ENCODE results near the gene PRKCZ.

Gene PRKCZ

GRCh38 chr1:2052756-2053155, 2.5 kb downstream of the PRKCZ start:
- H3K27ac ChIP-seq (replicated peaks) = no peak overlapping the region
- peaks cover 40% of the 10 kb centered on the region for H3K27me3 ChIP-seq (ENCODE audit: insufficient read depth, poor library complexity, severe bottlenecking)
- DNase-seq (ENCODE audit: low read depth in 1 of 2, low spot score in 1 of 2) = no peak
- TF ChIP-seq CTCF (IDR thresholded peaks at IDR 0.05; ENCODE audit: insufficient read depth, low read length) (no peak), SPI1 (IDR thresholded peaks at IDR 0.05; ENCODE audit: borderline replicate concordance, low read depth) (no peak), GABPA (IDR thresholded peaks at IDR 0.05; ENCODE audit: low read depth) (no peak), POLR2AphosphoS5 (IDR thresholded peaks at IDR 0.05; ENCODE audit: low read depth) (no peak)
- TF ChIP-seq, protein P1, sequence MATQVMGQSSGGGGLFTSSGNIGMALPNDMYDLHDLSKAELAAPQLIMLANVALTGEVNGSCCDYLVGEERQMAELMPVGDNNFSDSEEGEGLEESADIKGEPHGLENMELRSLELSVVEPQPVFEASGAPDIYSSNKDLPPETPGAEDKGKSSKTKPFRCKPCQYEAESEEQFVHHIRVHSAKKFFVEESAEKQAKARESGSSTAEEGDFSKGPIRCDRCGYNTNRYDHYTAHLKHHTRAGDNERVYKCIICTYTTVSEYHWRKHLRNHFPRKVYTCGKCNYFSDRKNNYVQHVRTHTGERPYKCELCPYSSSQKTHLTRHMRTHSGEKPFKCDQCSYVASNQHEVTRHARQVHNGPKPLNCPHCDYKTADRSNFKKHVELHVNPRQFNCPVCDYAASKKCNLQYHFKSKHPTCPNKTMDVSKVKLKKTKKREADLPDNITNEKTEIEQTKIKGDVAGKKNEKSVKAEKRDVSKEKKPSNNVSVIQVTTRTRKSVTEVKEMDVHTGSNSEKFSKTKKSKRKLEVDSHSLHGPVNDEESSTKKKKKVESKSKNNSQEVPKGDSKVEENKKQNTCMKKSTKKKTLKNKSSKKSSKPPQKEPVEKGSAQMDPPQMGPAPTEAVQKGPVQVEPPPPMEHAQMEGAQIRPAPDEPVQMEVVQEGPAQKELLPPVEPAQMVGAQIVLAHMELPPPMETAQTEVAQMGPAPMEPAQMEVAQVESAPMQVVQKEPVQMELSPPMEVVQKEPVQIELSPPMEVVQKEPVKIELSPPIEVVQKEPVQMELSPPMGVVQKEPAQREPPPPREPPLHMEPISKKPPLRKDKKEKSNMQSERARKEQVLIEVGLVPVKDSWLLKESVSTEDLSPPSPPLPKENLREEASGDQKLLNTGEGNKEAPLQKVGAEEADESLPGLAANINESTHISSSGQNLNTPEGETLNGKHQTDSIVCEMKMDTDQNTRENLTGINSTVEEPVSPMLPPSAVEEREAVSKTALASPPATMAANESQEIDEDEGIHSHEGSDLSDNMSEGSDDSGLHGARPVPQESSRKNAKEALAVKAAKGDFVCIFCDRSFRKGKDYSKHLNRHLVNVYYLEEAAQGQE (IDR thresholded peaks at IDR 0.05; ENCODE audit: insufficient replicate concordance, low read depth) = no peak
- no peak overlapping the region for H3K4me3 ChIP-seq (replicated peaks; ENCODE audit: insufficient read depth, low read length)

DNA sequence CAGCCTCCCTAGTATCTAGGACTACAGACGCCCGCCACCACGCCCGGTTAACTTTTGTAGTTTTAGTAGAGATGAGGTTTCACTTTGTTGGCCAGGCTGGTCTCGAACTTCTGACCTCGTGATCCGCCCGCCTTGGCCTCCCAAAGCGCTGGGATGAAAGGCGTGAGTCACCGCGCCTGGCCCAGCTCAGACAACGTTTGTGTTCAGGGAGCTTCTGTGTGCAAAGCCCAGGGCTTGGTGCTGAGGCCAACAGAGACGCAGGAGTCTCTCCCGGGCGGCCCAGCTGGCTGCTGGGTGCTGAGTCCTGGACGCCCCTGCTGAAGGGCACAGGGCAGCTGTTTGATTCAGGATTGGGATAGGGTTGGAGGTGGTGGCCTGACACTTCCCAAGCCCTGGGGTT, 3.0 kb downstream of the PRKCZ start:
- Histone ChIP-seq H3K27me3 (ENCODE audit: insufficient read depth, poor library complexity, severe bottlenecking) (peaks cover 36% of the 10 kb centered on the region), H3K4me3 (replicated peaks; ENCODE audit: insufficient read depth, low read length) (no peak overlapping the region), H3K27ac (replicated peaks) (no peak overlapping the region)
- DNase-seq (ENCODE audit: low read depth in 1 of 2, low spot score in 1 of 2) = no peak
- TF ChIP-seq POLR2AphosphoS5 (IDR thresholded peaks at IDR 0.05; ENCODE audit: low read depth) = no peak
- TF ChIP-seq CTCF (IDR thresholded peaks at IDR 0.05; ENCODE audit: insufficient read depth, low read length) = no peak
- TF ChIP-seq, protein P1 (IDR thresholded peaks at IDR 0.05; ENCODE audit: insufficient replicate concordance, low read depth) = no peak
- TF ChIP-seq SPI1 (IDR thresholded peaks at IDR 0.05; ENCODE audit: borderline replicate concordance, low read depth) = no peak
- TF ChIP-seq GABPA (IDR thresholded peaks at IDR 0.05; ENCODE audit: low read depth) = no peak

DNA sequence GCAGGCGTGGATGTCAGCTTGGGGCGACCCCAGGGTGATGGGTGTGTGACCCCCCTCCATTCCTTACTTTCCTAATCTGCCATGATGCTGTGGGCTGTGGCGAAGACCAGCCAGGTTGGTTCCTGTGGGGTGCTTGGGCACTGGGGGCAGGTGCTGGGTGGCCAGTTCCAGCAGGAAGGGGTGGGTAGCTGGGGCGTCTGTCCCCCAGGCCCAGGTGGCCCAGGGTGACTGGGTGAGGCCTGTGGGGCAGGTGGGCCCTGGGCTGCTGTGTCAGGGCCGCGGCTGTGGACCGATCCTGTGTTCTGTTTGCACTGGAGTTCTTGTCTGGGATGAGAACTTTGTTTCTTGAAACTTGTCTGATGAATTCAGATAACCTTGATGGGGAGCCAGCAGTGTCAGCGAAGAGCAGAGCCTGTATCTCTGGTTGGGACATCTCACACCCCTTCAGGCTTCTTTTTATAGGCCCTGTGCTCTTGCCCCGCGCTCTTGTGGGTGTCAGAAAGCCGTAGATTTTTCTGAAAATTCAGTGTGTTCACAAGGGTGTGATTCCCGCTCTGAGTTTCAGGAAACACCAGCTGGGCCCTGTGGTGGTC, 3.7 kb downstream of the PRKCZ start:
- TF ChIP-seq SPI1 (IDR thresholded peaks at IDR 0.05; ENCODE audit: borderline replicate concordance, low read depth) (no peak), GABPA (IDR thresholded peaks at IDR 0.05; ENCODE audit: low read depth) (no peak), CTCF (IDR thresholded peaks at IDR 0.05; ENCODE audit: insufficient read depth, low read length) (no peak)
- no peak for DNase-seq (ENCODE audit: low read depth in 1 of 2, low spot score in 1 of 2)
- H3K27me3 ChIP-seq (ENCODE audit: insufficient read depth, poor library complexity, severe bottlenecking) = peaks cover 30% of the 10 kb centered on the region
- H3K27ac ChIP-seq (replicated peaks) = no peak overlapping the region
- H3K4me3 ChIP-seq (replicated peaks; ENCODE audit: insufficient read depth, low read length) = no peak overlapping the region

GRCh38 chr1:2054560-2054959, 4.3 kb downstream of the PRKCZ start:
- no peak overlapping the region for H3K27ac ChIP-seq (replicated peaks)
- H3K27me3 ChIP-seq (ENCODE audit: insufficient read depth, poor library complexity, severe bottlenecking) = peaks cover 23% of the 10 kb centered on the region
- H3K4me3 ChIP-seq (replicated peaks; ENCODE audit: insufficient read depth, low read length) = no peak overlapping the region
- TF ChIP-seq POLR2AphosphoS5 (IDR thresholded peaks at IDR 0.05; ENCODE audit: low read depth) (no peak), SPI1 (IDR thresholded peaks at IDR 0.05; ENCODE audit: borderline replicate concordance, low read depth) (no peak), CTCF (IDR thresholded peaks at IDR 0.05; ENCODE audit: insufficient read depth, low read length) (no peak), GABPA (IDR thresholded peaks at IDR 0.05; ENCODE audit: low read depth) (no peak)
- TF ChIP-seq, protein P1 (IDR thresholded peaks at IDR 0.05; ENCODE audit: insufficient replicate concordance, low read depth) = no peak
- no peak for DNase-seq (ENCODE audit: low read depth in 1 of 2, low spot score in 1 of 2)

Measured in HL-60 (cell line).